ENCODE measurements around the gene SSTR5. TPM values are rescaled to one million over a fixed set of nuclear protein-coding genes. Genes with fewer than 3 reads are reported as not detected.
"Not testable (repeated sequence)": the region's sequence is repeated elsewhere in the genome, so short reads cannot be mapped to it uniquely, and the experiment has no call there.

Gene SSTR5
- total RNA-seq, result 1 to 10 TPM in 1 of 4 donors, not detected in 3; 1.5 TPM

- DNase-seq (ENCODE audit: low spot score in 2 of 2), result no peak
- Histone ChIP-seq H3K4me3 (no peak within 1 kb of the TSS), H3K27me3 (peaks cover 97% of the 10 kb centered on the region), H3K9me3 (no peaks in the 10 kb centered on the region), H3K4me1 (no peaks in the 10 kb centered on the region), H3K36me3 (no peaks in the 10 kb centered on the region), H3K27ac (no peak within 1 kb of the TSS)
- TF ChIP-seq POLR2AphosphoS5 (IDR thresholded peaks at IDR 0.05) (no peak), EP300 (IDR thresholded peaks at IDR 0.05) (no peak), POLR2A (IDR thresholded peaks at IDR 0.05) (no peak)
- TF ChIP-seq, protein P1, sequence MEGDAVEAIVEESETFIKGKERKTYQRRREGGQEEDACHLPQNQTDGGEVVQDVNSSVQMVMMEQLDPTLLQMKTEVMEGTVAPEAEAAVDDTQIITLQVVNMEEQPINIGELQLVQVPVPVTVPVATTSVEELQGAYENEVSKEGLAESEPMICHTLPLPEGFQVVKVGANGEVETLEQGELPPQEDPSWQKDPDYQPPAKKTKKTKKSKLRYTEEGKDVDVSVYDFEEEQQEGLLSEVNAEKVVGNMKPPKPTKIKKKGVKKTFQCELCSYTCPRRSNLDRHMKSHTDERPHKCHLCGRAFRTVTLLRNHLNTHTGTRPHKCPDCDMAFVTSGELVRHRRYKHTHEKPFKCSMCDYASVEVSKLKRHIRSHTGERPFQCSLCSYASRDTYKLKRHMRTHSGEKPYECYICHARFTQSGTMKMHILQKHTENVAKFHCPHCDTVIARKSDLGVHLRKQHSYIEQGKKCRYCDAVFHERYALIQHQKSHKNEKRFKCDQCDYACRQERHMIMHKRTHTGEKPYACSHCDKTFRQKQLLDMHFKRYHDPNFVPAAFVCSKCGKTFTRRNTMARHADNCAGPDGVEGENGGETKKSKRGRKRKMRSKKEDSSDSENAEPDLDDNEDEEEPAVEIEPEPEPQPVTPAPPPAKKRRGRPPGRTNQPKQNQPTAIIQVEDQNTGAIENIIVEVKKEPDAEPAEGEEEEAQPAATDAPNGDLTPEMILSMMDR (IDR thresholded peaks at IDR 0.05), result no peak
- WGBS, result 0% methylated on average over 1 of the region's 59 CpGs
These were observed at the start of gene SSTR5 for GRCh38 chr16:1072526-1073261. Gene SSTR5 (plus strand): TSS chr16:1072747. CDS start chr16:1078869, 6,122 bp downstream.

- Histone ChIP-seq H3K27ac (no peak overlapping the region), H3K27me3 (peaks cover 96% of the 10 kb centered on the region), H3K9me3 (no peaks in the 10 kb centered on the region), H3K4me3 (no peak overlapping the region), H3K36me3 (no peaks in the 10 kb centered on the region), H3K4me1 (peaks cover 20% of the 10 kb centered on the region)
- TF ChIP-seq POLR2A (IDR thresholded peaks at IDR 0.05), result no peak
- no peak for TF ChIP-seq POLR2AphosphoS5 (IDR thresholded peaks at IDR 0.05)
- no peak for TF ChIP-seq EP300 (IDR thresholded peaks at IDR 0.05)
- TF ChIP-seq, protein P1 (IDR thresholded peaks at IDR 0.05), result no peak
- no peak for DNase-seq (ENCODE audit: low spot score in 2 of 2)
- WGBS, result 93% methylated on average over 10 of the region's 20 CpGs
These were observed 48.4 kb upstream of the SSTR5 start for GRCh38 chr16:1024138-1024537.

GRCh38 chr16:1025183-1025809 lies 47.3 kb upstream of the SSTR5 start:
- not testable (repeated sequence) for H3K4me1 ChIP-seq, H3K9me3 ChIP-seq, H3K4me3 ChIP-seq, H3K27ac ChIP-seq, H3K36me3 ChIP-seq
- peaks cover 93% of the 10 kb centered on the region for H3K27me3 ChIP-seq
- DNase-seq (ENCODE audit: low spot score in 2 of 2), result peak in 1 of 2 donors; percentile 92
- 65% methylated on average over 24 of the region's 24 CpGs for WGBS

GRCh38 chr16:1026057-1026783 lies 46.3 kb upstream of the SSTR5 start:
- DNase-seq (ENCODE audit: low spot score in 2 of 2), result no peak
- 53% methylated on average over 26 of the region's 35 CpGs for WGBS
- Histone ChIP-seq H3K9me3 (no peaks in the 10 kb centered on the region), H3K4me1 (peaks cover 8% of the 10 kb centered on the region), H3K27ac (no peak overlapping the region), H3K36me3 (no peaks in the 10 kb centered on the region), H3K4me3 (no peak overlapping the region), H3K27me3 (peaks cover 93% of the 10 kb centered on the region)
- TF ChIP-seq POLR2A (IDR thresholded peaks at IDR 0.05) (no peak), POLR2AphosphoS5 (IDR thresholded peaks at IDR 0.05) (no peak), EP300 (IDR thresholded peaks at IDR 0.05) (no peak)
- TF ChIP-seq, protein P1 (IDR thresholded peaks at IDR 0.05), result no peak

- H3K27me3 ChIP-seq, result peaks cover 89% of the 10 kb centered on the region
- H3K36me3 ChIP-seq, result no peaks in the 10 kb centered on the region
- 64% methylated on average over 11 of the region's 27 CpGs for WGBS
- no peak overlapping the region for H3K27ac ChIP-seq
- peaks cover 7% of the 10 kb centered on the region for H3K4me1 ChIP-seq
- no peak for DNase-seq (ENCODE audit: low spot score in 2 of 2)
- TF ChIP-seq, protein P1 (IDR thresholded peaks at IDR 0.05), result no peak
- TF ChIP-seq EP300 (IDR thresholded peaks at IDR 0.05) (no peak), POLR2A (IDR thresholded peaks at IDR 0.05) (no peak), POLR2AphosphoS5 (IDR thresholded peaks at IDR 0.05) (no peak)
- no peaks in the 10 kb centered on the region for H3K9me3 ChIP-seq
- H3K4me3 ChIP-seq, result no peak overlapping the region
These were observed 45.6 kb upstream of the SSTR5 start for GRCh38 chr16:1026784-1027500.
